ENCODE data around the gene ZAR1L. TPM values are rescaled to one million over a fixed set of nuclear protein-coding genes. Genes with fewer than 3 reads are reported as not detected.
"Not testable (repeated sequence)": the region's sequence is repeated elsewhere in the genome, so short reads cannot be mapped to it uniquely, and the experiment has no call there.

The ZAR1L gene
- polyA plus RNA-seq (not detected in 2 replicates), polyA minus RNA-seq (not detected in 2 replicates)

DNA sequence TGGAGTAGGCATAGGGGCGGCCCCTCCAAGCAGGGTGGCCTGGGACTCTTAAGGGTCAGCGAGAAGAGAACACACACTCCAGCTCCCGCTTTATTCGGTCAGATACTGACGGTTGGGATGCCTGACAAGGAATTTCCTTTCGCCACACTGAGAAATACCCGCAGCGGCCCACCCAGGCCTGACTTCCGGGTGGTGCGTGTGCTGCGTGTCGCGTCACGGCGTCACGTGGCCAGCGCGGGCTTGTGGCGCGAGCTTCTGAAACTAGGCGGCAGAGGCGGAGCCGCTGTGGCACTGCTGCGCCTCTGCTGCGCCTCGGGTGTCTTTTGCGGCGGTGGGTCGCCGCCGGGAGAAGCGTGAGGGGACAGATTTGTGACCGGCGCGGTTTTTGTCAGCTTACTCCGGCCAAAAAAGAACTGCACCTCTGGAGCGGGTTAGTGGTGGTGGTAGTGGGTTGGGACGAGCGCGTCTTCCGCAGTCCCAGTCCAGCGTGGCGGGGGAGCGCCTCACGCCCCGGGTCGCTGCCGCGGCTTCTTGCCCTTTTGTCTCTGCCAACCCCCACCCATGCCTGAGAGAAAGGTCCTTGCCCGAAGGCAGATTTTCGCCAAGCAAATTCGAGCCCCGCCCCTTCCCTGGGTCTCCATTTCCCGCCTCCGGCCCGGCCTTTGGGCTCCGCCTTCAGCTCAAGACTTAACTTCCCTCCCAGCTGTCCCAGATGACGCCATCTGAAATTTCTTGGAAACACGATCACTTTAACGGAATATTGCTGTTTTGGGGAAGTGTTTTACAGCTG is at the start of gene ZAR1L, which contains the start of gene BRCA2:
Gene ZAR1L (minus strand): TSS at position 126 of the 790 bp plus-strand sequence. CDS start 3,438 bp downstream, outside the sequence.
Gene BRCA2 (plus strand): TSS at position 271 of the 790 bp plus-strand sequence. CDS start 953 bp downstream, outside the sequence.
- H2AFZ ChIP-seq (ENCODE audit: low read depth, low read length) = peak within 1 kb of the TSS; percentile 97
- H3K4me2 ChIP-seq (ENCODE audit: low read length) = peak within 1 kb of the TSS; percentile 59
- H3F3A ChIP-seq (ENCODE audit: insufficient read depth, low read length, poor library complexity, severe bottlenecking) = no peaks in the 10 kb centered on the region
- TF ChIP-seq EZH2 (IDR thresholded peaks at IDR 0.05; ENCODE audit: borderline replicate concordance, insufficient read depth, low read length, poor library complexity, severe bottlenecking) (no peak), RAD21 (conservative IDR thresholded peaks at IDR 0.05) (peak; percentile 39), REST (IDR thresholded peaks at IDR 0.05; ENCODE audit: borderline replicate concordance) (no peak), MXI1 (conservative IDR thresholded peaks at IDR 0.05; ENCODE audit: poor library complexity, severe bottlenecking) (peak; percentile 99), POLR2AphosphoS5 (IDR thresholded peaks at IDR 0.05) (peak; percentile 89), SMC3 (conservative IDR thresholded peaks at IDR 0.05; ENCODE audit: poor library complexity) (no peak), EP300 (conservative IDR thresholded peaks at IDR 0.05; ENCODE audit: poor library complexity, severe bottlenecking) (peak; percentile 59)
- TF ChIP-seq, protein P1, sequence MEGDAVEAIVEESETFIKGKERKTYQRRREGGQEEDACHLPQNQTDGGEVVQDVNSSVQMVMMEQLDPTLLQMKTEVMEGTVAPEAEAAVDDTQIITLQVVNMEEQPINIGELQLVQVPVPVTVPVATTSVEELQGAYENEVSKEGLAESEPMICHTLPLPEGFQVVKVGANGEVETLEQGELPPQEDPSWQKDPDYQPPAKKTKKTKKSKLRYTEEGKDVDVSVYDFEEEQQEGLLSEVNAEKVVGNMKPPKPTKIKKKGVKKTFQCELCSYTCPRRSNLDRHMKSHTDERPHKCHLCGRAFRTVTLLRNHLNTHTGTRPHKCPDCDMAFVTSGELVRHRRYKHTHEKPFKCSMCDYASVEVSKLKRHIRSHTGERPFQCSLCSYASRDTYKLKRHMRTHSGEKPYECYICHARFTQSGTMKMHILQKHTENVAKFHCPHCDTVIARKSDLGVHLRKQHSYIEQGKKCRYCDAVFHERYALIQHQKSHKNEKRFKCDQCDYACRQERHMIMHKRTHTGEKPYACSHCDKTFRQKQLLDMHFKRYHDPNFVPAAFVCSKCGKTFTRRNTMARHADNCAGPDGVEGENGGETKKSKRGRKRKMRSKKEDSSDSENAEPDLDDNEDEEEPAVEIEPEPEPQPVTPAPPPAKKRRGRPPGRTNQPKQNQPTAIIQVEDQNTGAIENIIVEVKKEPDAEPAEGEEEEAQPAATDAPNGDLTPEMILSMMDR (IDR thresholded peaks at IDR 0.05; ENCODE audit: poor library complexity, severe bottlenecking) = peak; percentile 20
- peak within 1 kb of the TSS; percentile 89 for H3K4me3 ChIP-seq (ENCODE audit: low read length)
- no peaks in the 10 kb centered on the region for H3K9me3 ChIP-seq (ENCODE audit: low read length)
- no peaks in the 10 kb centered on the region for H3K27me3 ChIP-seq (ENCODE audit: insufficient read depth, low read depth, low read length)
- peak within 1 kb of the TSS; percentile 72 for H3K9ac ChIP-seq (ENCODE audit: low read length)
- no peaks in the 10 kb centered on the region for H3K79me2 ChIP-seq (replicated peaks; ENCODE audit: insufficient read depth, low read length)
- peak within 1 kb of the TSS; percentile 75 for H3K27ac ChIP-seq (ENCODE audit: low read length)
- no peaks in the 10 kb centered on the region for H4K20me1 ChIP-seq (ENCODE audit: insufficient read depth)
- no peaks in the 10 kb centered on the region for H3K36me3 ChIP-seq (ENCODE audit: insufficient read depth, low read length)
- no peaks in the 10 kb centered on the region for H3K9me2 ChIP-seq (ENCODE audit: insufficient read depth, low read length)

DNA sequence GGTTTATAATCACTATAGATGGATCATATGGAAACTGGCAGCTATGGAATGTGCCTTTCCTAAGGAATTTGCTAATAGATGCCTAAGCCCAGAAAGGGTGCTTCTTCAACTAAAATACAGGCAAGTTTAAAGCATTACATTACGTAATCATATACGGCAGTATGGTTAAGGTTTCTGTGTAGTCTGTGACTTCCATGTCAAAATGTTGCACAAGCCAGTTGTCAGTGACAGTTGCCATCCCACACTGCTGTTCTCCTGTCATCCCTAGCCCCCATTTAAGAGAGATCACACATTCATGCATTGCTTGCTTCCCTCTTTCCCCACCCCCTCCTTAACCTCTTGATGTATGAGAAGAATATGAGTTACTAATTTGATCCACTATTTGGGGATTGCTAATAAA is 47.4 kb upstream of the ZAR1L start:
- Histone ChIP-seq H3F3A (ENCODE audit: insufficient read depth, low read length, poor library complexity, severe bottlenecking) (no peaks in the 10 kb centered on the region), H3K36me3 (ENCODE audit: insufficient read depth, low read length) (no peaks in the 10 kb centered on the region), H3K4me2 (ENCODE audit: low read length) (no peak overlapping the region), H3K4me3 (ENCODE audit: low read length) (no peak overlapping the region), H2AFZ (ENCODE audit: low read depth, low read length) (no peak overlapping the region), H3K9ac (ENCODE audit: low read length) (no peak overlapping the region), H3K27ac (ENCODE audit: low read length) (no peak overlapping the region), H3K9me2 (ENCODE audit: insufficient read depth, low read length) (no peaks in the 10 kb centered on the region), H3K27me3 (ENCODE audit: insufficient read depth, low read depth, low read length) (no peaks in the 10 kb centered on the region), H3K9me3 (ENCODE audit: low read length) (no peaks in the 10 kb centered on the region), H4K20me1 (ENCODE audit: insufficient read depth) (no peaks in the 10 kb centered on the region), H3K79me2 (replicated peaks; ENCODE audit: insufficient read depth, low read length) (no peaks in the 10 kb centered on the region)
- TF ChIP-seq EP300 (conservative IDR thresholded peaks at IDR 0.05; ENCODE audit: poor library complexity, severe bottlenecking) (peak; percentile 25), REST (IDR thresholded peaks at IDR 0.05; ENCODE audit: borderline replicate concordance) (no peak)

DNA sequence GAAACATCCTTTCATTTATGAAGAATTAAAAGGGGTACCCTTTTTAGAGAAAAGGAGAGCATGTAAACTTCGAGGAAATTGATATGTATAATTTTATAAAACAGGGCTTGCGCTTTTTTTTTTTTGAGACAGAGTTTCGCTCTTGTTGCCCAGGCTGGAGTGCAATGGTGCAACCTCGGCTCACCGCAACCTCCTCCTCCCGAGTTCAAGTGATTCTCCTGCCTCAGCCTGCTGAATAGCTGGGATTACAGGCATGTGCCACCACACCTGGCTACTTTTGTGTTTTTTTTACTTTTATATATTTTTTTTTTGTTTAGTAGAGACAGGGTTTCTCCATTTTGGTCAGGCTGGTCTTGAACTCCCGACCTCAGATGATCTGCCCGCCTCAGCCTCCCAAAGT is 40.8 kb upstream of the ZAR1L start:
- not testable (repeated sequence) for H3K79me2 ChIP-seq (replicated peaks; ENCODE audit: insufficient read depth, low read length); H3F3A ChIP-seq (ENCODE audit: insufficient read depth, low read length, poor library complexity, severe bottlenecking); H3K9me3 ChIP-seq (ENCODE audit: low read length); H3K27me3 ChIP-seq (ENCODE audit: insufficient read depth, low read depth, low read length); H4K20me1 ChIP-seq (ENCODE audit: insufficient read depth); H3K4me3 ChIP-seq (ENCODE audit: low read length); H2AFZ ChIP-seq (ENCODE audit: low read depth, low read length); H3K27ac ChIP-seq (ENCODE audit: low read length); H3K4me2 ChIP-seq (ENCODE audit: low read length); H3K36me3 ChIP-seq (ENCODE audit: insufficient read depth, low read length); H3K9me2 ChIP-seq (ENCODE audit: insufficient read depth, low read length); H3K9ac ChIP-seq (ENCODE audit: low read length)

All from neural cell (in vitro differentiated cells).